GM12874 (cell line): Measurements from ENCODE around the gene CCDC187.

Experiments used
- CTCF ChIP-seq: IDR thresholded peaks from 2 replicates; pipeline ENCODE4 v1.5.1; 2011; ENCODE audit warnings: low read depth, mild to moderate bottlenecking, control low read depth, low read length, moderate library complexity; ENCODE audit not compliant: insufficient read depth

CCDC187 gene

GRCh38 chr9:136209786-136210185, 94.1 kb downstream of the CCDC187 start:
- TF ChIP-seq CTCF, result no peak

DNA sequence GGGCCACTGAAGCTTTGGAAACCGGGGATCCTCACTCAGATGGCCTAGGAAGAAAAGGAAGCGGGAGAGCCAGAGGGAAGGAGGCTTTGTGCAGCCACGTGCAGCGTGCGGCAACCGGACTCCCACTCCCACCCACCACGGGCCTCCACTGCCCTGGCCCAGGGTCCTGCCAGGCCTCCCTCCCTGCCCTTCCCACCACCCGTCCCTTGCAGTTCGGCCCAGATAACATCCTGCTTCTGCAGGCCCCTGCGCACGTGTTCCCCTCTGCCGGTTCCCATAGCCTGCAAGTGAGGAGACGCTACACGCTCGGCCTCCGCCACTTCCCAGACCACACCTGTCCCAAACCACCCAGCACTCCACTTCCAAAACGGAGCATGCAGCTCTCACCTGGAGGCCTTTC, 94.7 kb downstream of the CCDC187 start:
- TF ChIP-seq CTCF, result no peak

DNA sequence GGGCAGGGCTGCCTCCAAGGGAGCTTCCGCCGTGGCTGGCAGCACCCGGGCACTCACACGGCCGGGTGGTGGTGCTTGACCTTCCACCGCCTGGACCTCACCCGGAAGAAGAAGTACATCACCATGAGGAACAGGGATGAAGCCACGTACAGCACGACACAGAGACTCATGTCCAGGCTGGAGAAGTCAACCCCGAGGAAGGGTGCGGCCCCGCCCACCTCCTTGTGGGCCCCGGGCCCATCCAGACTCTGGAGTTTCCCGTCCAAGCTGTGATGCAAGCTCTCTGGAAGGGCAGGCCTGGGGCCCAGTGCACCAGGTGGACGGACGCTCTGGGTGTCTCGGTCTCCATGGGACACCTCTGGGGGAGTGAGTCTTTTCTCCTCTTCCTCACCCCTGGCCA, 95.2 kb downstream of the CCDC187 start:
- TF ChIP-seq CTCF, result no peak

- TF ChIP-seq CTCF, result no peak
Measured at GRCh38 chr9:136207616-136208015, 96.3 kb downstream of the CCDC187 start.

DNA sequence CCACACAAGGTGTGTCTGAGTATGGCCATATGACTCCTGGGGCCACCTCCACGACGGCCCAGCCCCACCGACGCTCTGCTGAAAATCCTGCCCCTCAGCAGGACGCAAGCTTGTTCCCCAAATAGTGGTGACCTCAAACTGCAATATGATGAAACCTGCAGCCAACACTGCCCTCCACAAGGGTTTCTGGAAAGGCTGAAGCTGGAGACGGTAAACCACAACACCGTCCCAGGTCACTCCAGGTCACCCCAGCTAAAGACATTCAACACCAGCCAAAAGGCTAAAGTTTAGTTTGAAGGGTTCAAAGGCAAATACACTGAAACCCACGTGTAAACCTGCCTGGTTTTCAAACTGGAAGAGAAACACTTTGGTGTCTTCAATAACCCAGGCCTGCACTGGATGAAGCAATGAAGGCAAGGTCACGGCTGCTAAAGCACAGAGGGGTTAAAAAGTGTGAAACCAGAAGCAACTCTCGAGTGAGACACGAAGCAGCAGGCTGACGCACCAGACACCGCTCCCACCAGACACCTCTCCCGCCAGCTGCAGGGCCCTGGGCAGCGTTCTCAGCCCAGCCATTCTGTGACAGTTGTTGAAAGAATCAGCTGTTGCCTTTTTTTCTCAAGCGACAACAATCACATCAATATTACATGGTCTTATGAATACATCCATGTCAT, 97.2 kb downstream of the CCDC187 start:
- no peak for TF ChIP-seq CTCF

DNA sequence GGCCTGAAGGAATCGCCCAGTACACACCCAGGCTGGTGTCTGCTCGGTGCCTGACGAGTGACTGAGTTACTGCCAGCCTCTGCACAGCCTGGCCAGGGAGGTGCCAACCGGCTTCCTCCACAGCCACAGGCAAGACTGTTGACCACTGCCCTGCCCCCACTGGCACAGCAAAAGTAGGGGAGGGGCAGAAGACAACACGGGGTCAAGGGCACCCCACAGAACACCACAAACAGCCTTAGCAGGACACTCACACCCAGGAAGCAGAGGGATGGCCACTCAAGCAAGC, 98.2 kb downstream of the CCDC187 start:
- TF ChIP-seq CTCF, result no peak

- TF ChIP-seq CTCF, result no peak
Measured at GRCh38 chr9:136204838-136205706, 98.8 kb downstream of the CCDC187 start, which contains the start of gene LHX3. Gene LHX3, minus strand, starts transcription at chr9:136205128. Its CDS starts 116 bp downstream, at chr9:136205012.
